Measurements from ENCODE around the gene GID4. TPM values are rescaled to one million over a fixed set of nuclear protein-coding genes. Genes with fewer than 3 reads are reported as not detected.

The GID4 gene
- total RNA-seq, 4 donors from 2014 or later: 9.8 to 20.2 (median 10.5) TPM

GRCh38 chr17:18006495-18007239 is 32.5 kb upstream of the GID4 start:
- TF ChIP-seq CTCF (IDR thresholded peaks at IDR 0.05): no peak
- no peak for ATAC-seq (ENCODE audit: low FRiP score)
- DNase-seq (ENCODE audit: low spot score): no peak

- no peak for ATAC-seq (ENCODE audit: low FRiP score)
- DNase-seq (ENCODE audit: low spot score): no peak
- no peak for TF ChIP-seq CTCF (IDR thresholded peaks at IDR 0.05)
Observed at GRCh38 chr17:18008496-18009268, 30.5 kb upstream of the GID4 start.

GRCh38 chr17:18009609-18010420 is 29.4 kb upstream of the GID4 start:
- ATAC-seq (ENCODE audit: low FRiP score) (no peak), DNase-seq (ENCODE audit: low spot score) (no peak)
- TF ChIP-seq CTCF (IDR thresholded peaks at IDR 0.05): no peak

- ATAC-seq (ENCODE audit: low FRiP score): no peak
- no peak for TF ChIP-seq CTCF (IDR thresholded peaks at IDR 0.05)
- DNase-seq (ENCODE audit: low spot score): no peak
Observed at GRCh38 chr17:18011286-18011685, 27.9 kb upstream of the GID4 start.

GRCh38 chr17:18014006-18014405 is 25.2 kb upstream of the GID4 start:
- TF ChIP-seq CTCF (IDR thresholded peaks at IDR 0.05): no peak
- no peak for DNase-seq (ENCODE audit: low spot score)
- ATAC-seq (ENCODE audit: low FRiP score): no peak

- no peak for TF ChIP-seq CTCF (IDR thresholded peaks at IDR 0.05)
- DNase-seq (ENCODE audit: low spot score) (no peak), ATAC-seq (ENCODE audit: low FRiP score) (no peak)
Observed at GRCh38 chr17:18015593-18015992, 23.6 kb upstream of the GID4 start.

Data from omental fat pad (tissue), 4 donors.